H9 (cell line): ENCODE measurements around the gene TNPO2. TPM values are rescaled to one million over a fixed set of nuclear protein-coding genes. Genes with fewer than 3 reads are reported as not detected.

Experiments used
- DNase-seq: peaks from one replicate; pipeline ENCODE4 v3.0.0-alpha.2; 2017
- H2AFZ ChIP-seq: one replicate; pipeline ENCODE4 v1.6.1; 2013; ENCODE audit warnings: mild to moderate bottlenecking, low read length, control low read depth, moderate library complexity
- H2AK5ac ChIP-seq: 2 replicates; pipeline ENCODE4 v1.6.1; 2013; ENCODE audit warnings: low read length, control low read depth, mixed read lengths; ENCODE audit not compliant: insufficient read length
- H2BK120ac ChIP-seq: one replicate; pipeline ENCODE4 v1.6.1; 2013; ENCODE audit warnings: low read depth, mild to moderate bottlenecking, low read length, control low read depth, inconsistent platforms; ENCODE audit not compliant: poor library complexity, severe bottlenecking
- H2BK12ac ChIP-seq: 2 replicates; pipeline ENCODE4 v1.6.1; 2013; ENCODE audit warnings: low read length, control low read depth, mixed read lengths, low read depth; ENCODE audit not compliant: insufficient read length
- H2BK15ac ChIP-seq: 2 replicates; pipeline ENCODE4 v1.6.1; 2013; ENCODE audit warnings: low read depth, low read length, control low read depth
- H2BK20ac ChIP-seq: one replicate; pipeline ENCODE4 v1.6.1; 2013; ENCODE audit warnings: low read depth, mild to moderate bottlenecking, low read length, control low read depth, inconsistent platforms; ENCODE audit not compliant: poor library complexity, severe bottlenecking
- H2BK5ac ChIP-seq: 2 replicates; pipeline ENCODE4 v1.6.1; 2013; ENCODE audit warnings: low read length, control low read depth, mixed read lengths; ENCODE audit not compliant: insufficient read length
- H3K14ac ChIP-seq: 2 replicates; pipeline ENCODE4 v1.6.1; 2013; ENCODE audit warnings: low read length, control low read depth; ENCODE audit not compliant: insufficient read depth
- H3K18ac ChIP-seq: 2 replicates; pipeline ENCODE4 v1.6.1; 2013; ENCODE audit warnings: low read depth, mild to moderate bottlenecking, mixed read lengths, low read length, control low read depth; ENCODE audit not compliant: insufficient read length
- H3K23ac ChIP-seq: 2 replicates; pipeline ENCODE4 v1.6.1; 2013; ENCODE audit warnings: low read length, control low read depth, mixed read lengths, low read depth; ENCODE audit not compliant: insufficient read length
- H3K23me2 ChIP-seq: 2 replicates; pipeline ENCODE4 v1.6.1; 2013; ENCODE audit warnings: low read depth, mild to moderate bottlenecking, mixed read lengths, low read length, control low read depth; ENCODE audit not compliant: insufficient read length, poor library complexity, severe bottlenecking
- H3K27ac ChIP-seq: 2 replicates; pipeline ENCODE4 v1.5.1; 2013; ENCODE audit warnings: low read length, control low read depth, mixed read lengths, low read depth; ENCODE audit not compliant: insufficient read length
- H3K27me3 ChIP-seq: 2 replicates; pipeline ENCODE4 v1.6.1; 2013; ENCODE audit warnings: low read length, control low read depth, inconsistent platforms; ENCODE audit not compliant: insufficient read depth
- H3K4ac ChIP-seq: 2 replicates; pipeline ENCODE4 v1.6.1; 2013; ENCODE audit warnings: low read depth, mild to moderate bottlenecking, control low read depth, inconsistent platforms, low read length, moderate library complexity
- H3K4me1 ChIP-seq: 2 replicates; pipeline ENCODE4 v1.6.1; 2013; ENCODE audit warnings: low read length, control low read depth, inconsistent platforms; ENCODE audit not compliant: insufficient read depth
- H3K4me2 ChIP-seq: 2 replicates; pipeline ENCODE4 v1.6.1; 2013; ENCODE audit warnings: low read length, control low read depth, mixed read lengths; ENCODE audit not compliant: insufficient read length, insufficient read depth
- H3K56ac ChIP-seq: 2 replicates; pipeline ENCODE4 v1.6.1; 2013; ENCODE audit warnings: low read depth, mild to moderate bottlenecking, mixed read lengths, low read length, control low read depth; ENCODE audit not compliant: insufficient read length
- H3K79me1 ChIP-seq: 2 replicates; pipeline ENCODE4 v1.6.1; 2013; ENCODE audit warnings: low read depth, mild to moderate bottlenecking, moderate library complexity, low read length, control low read depth, inconsistent platforms; ENCODE audit not compliant: insufficient read depth, poor library complexity, severe bottlenecking
- H3K79me2 ChIP-seq: 2 replicates; pipeline ENCODE4 v1.6.1; 2013; ENCODE audit warnings: low read length, control low read depth, inconsistent platforms; ENCODE audit not compliant: insufficient read depth
- H3K9ac ChIP-seq: 2 replicates; pipeline ENCODE4 v1.6.1; 2013; ENCODE audit warnings: low read length, control low read depth, mixed read lengths; ENCODE audit not compliant: insufficient read length; ENCODE audit errors: extremely low read depth
- H3K9me3 ChIP-seq: one replicate; pipeline ENCODE4 v1.6.1; 2013; ENCODE audit warnings: low read depth, low read length, inconsistent platforms; ENCODE audit not compliant: control insufficient read depth
- H3T11ph ChIP-seq: one replicate; pipeline ENCODE4 v1.6.1; 2013; ENCODE audit warnings: mild to moderate bottlenecking, low read length, control low read depth, inconsistent platforms
- H4K20me1 ChIP-seq: one replicate; pipeline ENCODE4 v1.6.1; 2013; ENCODE audit not compliant: control insufficient read depth, insufficient read length, insufficient read depth
- H4K5ac ChIP-seq: 2 replicates; pipeline ENCODE4 v1.6.1; 2013; ENCODE audit warnings: low read depth, mild to moderate bottlenecking, mixed read lengths, low read length, control low read depth; ENCODE audit not compliant: insufficient read length
- H4K8ac ChIP-seq: replicated peaks from 2 replicates; pipeline ENCODE4 v1.6.1; 2013; ENCODE audit warnings: low read length, control low read depth, mixed read lengths, low read depth; ENCODE audit not compliant: insufficient read length
- H4K91ac ChIP-seq: 2 replicates; pipeline ENCODE4 v1.6.1; 2013; ENCODE audit warnings: low read depth, mild to moderate bottlenecking, moderate library complexity, mixed read lengths, low read length, control low read depth; ENCODE audit not compliant: insufficient read length
- H3K27ac Mint-ChIP-seq, 3 experiments: 2 replicates in 2 of 3; 3 replicates in 1 of 3; pipeline ENCODE4 v1.8.0; 2020 to 2021; ENCODE audit warnings: mixed read lengths in 3 of 3, mild to moderate bottlenecking in 1 of 3, moderate library complexity in 1 of 3
- H3K27me3 Mint-ChIP-seq: 2 replicates; pipeline ENCODE4 v1.8.0; 2021; ENCODE audit warnings: low read depth, mild to moderate bottlenecking, moderate library complexity, mixed read lengths
- H3K36me3 Mint-ChIP-seq, 3 experiments: 2 replicates in 2 of 3; 3 replicates in 1 of 3; pipeline ENCODE4 v1.8.0; 2020 to 2021; ENCODE audit warnings: low read depth in 3 of 3, mixed read lengths in 3 of 3; ENCODE audit not compliant: insufficient read depth in 1 of 3
- H3K4me1 Mint-ChIP-seq, 2 experiments: 2 replicates each; pipeline ENCODE4 v1.8.0; 2020; ENCODE audit warnings: mixed read lengths in 2 of 2
- H3K4me3 Mint-ChIP-seq, 2 experiments: 2 replicates in 1 of 2; 3 replicates in 1 of 2; pipeline ENCODE4 v1.8.0; 2020 to 2021; ENCODE audit warnings: mild to moderate bottlenecking in 2 of 2, mixed read lengths in 2 of 2, moderate library complexity in 1 of 2
- H3K9me3 Mint-ChIP-seq, 2 experiments: 2 replicates in 1 of 2; 3 replicates in 1 of 2; pipeline ENCODE4 v1.8.0; 2020; ENCODE audit warnings: mild to moderate bottlenecking in 2 of 2, mixed read lengths in 2 of 2, moderate library complexity in 1 of 2
- WGBS: extraction: QIAGEN DNeasy Blood & Tissue Kit; methylation state at CpG from one replicate; pipeline ENCODE4 v1.1.7; 2013; ENCODE audit warnings: missing lambda C conversion rate, low lambda C conversion rate, mixed read lengths; ENCODE audit not compliant: insufficient read length; ENCODE audit errors: extremely low coverage; 5-methylcytosine and 5-hydroxymethylcytosine counted together
- total RNA-seq: library from RNA; stranded (reverse); gene quantifications from 2 replicates; pipeline ENCODE4 v1.2.1, GENCODE V29; 2021
- TF ChIP-seq, protein P1 (sequence below): fragments of 200-600 bp; sonication (generic); conservative IDR thresholded peaks from 3 replicates; pipeline ENCODE4 v1.8.0; 2021; ENCODE audit warnings: antibody characterized with exemption, mild to moderate bottlenecking

TNPO2 gene
- total RNA-seq, 1 experiment from 2014 or later = 159 TPM

DNA sequence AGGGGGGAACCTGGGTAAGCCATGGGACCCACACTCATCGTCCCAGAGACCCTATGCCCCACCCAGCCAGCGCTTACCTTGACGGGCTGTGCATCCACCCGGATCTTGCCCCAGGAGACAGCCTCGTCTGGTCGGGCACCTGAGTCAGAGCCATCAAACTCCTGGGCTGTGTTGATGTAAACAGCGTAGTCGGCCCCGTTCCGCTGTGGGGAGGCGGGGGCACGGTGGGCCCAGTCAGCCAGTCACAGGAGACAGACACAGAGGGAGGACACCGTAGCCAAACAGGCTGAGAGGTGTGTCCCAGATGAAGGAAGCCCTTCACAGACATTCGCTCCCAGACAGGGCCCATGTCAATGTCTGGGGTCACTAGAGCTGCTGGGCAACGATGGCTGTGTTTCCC lies 47.8 kb downstream of the TNPO2 start:
- Histone ChIP-seq H2BK15ac (no peak overlapping the region), H3K27me3 (no peaks in the 10 kb centered on the region), H2AK5ac (no peak overlapping the region), H4K5ac (no peak overlapping the region), H3K23ac (no peak overlapping the region), H3K18ac (no peak overlapping the region), H3K14ac (no peak overlapping the region), H2BK12ac (no peak overlapping the region), H3K4me1 (no peaks in the 10 kb centered on the region), H3K79me2 (no peaks in the 10 kb centered on the region), H4K8ac (no peak overlapping the region), H4K91ac (no peak overlapping the region), H3K23me2 (no peaks in the 10 kb centered on the region), H3T11ph (no peak overlapping the region), H2BK5ac (no peak overlapping the region), H2AFZ (no peak overlapping the region), H3K4ac (no peak overlapping the region), H3K27ac (no peak overlapping the region), H3K56ac (no peak overlapping the region), H3K79me1 (no peaks in the 10 kb centered on the region), H2BK120ac (no peak overlapping the region), H2BK20ac (no peak overlapping the region), H3K9ac (no peak overlapping the region), H3K4me2 (no peak overlapping the region), H4K20me1 (no peaks in the 10 kb centered on the region), H3K9me3 (no peaks in the 10 kb centered on the region)
- Mint-ChIP-seq H3K27ac (no peak overlapping the region), H3K4me3 (no peak overlapping the region), H3K4me1 (peaks cover 1 to 13% of the 10 kb centered on the region in 2 experiments; a peak in 3 of 4 replicates), H3K9me3 (peaks cover 0 to 1% of the 10 kb centered on the region in 2 experiments; a peak in 1 of 5 replicates), H3K36me3 (peaks cover 39 to 83% (median 73%) of the 10 kb centered on the region in 3 experiments), H3K27me3 (no peaks in the 10 kb centered on the region)
- WGBS = no CpG with 5 or more reads among the region's 15 CpGs
- TF ChIP-seq, protein P1, sequence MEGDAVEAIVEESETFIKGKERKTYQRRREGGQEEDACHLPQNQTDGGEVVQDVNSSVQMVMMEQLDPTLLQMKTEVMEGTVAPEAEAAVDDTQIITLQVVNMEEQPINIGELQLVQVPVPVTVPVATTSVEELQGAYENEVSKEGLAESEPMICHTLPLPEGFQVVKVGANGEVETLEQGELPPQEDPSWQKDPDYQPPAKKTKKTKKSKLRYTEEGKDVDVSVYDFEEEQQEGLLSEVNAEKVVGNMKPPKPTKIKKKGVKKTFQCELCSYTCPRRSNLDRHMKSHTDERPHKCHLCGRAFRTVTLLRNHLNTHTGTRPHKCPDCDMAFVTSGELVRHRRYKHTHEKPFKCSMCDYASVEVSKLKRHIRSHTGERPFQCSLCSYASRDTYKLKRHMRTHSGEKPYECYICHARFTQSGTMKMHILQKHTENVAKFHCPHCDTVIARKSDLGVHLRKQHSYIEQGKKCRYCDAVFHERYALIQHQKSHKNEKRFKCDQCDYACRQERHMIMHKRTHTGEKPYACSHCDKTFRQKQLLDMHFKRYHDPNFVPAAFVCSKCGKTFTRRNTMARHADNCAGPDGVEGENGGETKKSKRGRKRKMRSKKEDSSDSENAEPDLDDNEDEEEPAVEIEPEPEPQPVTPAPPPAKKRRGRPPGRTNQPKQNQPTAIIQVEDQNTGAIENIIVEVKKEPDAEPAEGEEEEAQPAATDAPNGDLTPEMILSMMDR = no peak
- no peak for DNase-seq
